HCT116 (cell line): ENCODE measurements around the gene DLG2. TPM values are rescaled to one million over a fixed set of nuclear protein-coding genes. Genes with fewer than 3 reads are reported as not detected.

Experiments
- ATAC-seq: fragments of 200-7000 bp; cut with Tn5 transposase; 2 replicates; pipeline ENCODE4 v1.9.1; 2020; ENCODE audit warnings: mild to moderate bottlenecking, moderate library complexity
- BruUV-seq: library from RNA; stranded (reverse); fragments of 400-500 nt; replicated peaks from 2 replicates; lab custom pipeline; 2021; lab: Mats Ljungman, UMichigan
- CTCF ChIA-PET: fragments of 300-600 bp; sonication (Branson Sonifier 250); formaldehyde crosslinking; loops from one replicate; lab custom pipeline; 2021; ENCODE audit warnings: antibody characterized with exemption; lab: Charles Lee
- POLR2A ChIA-PET: fragments of 300-600, 350-600 bp; sonication (Branson Sonifier 250); formaldehyde crosslinking; loops from one replicate; lab custom pipeline; 2021; ENCODE audit warnings: antibody characterized with exemption; lab: Charles Lee
- RAD21 ChIA-PET, 2 experiments: fragments of 300-600 bp; sonication (Branson Sonifier 250); formaldehyde crosslinking; loops; one replicate each; lab custom pipeline; 2023; ENCODE audit warnings: low total read pairs in 2 of 2; ENCODE audit not compliant: uncharacterized antibody in 2 of 2, unreplicated experiment in 2 of 2, low non-redundant PET in 1 of 2; lab: Charles Lee
- DNase-seq: peaks from one replicate; pipeline ENCODE4 v3.0.0-alpha.2; 2010; ENCODE audit warnings: low read depth, low spot score
- H2AFZ ChIP-seq: fragments of 200-600 bp; shearing (Covaris generic), sonication (generic); 2 replicates; pipeline ENCODE4 v1.6.1; 2017; ENCODE audit warnings: low read depth, mixed run types, mixed read lengths, antibody characterized with exemption, low read length; ENCODE audit not compliant: poor library complexity, severe bottlenecking
- H3K27ac ChIP-seq: 2 replicates; pipeline ENCODE4 v1.5.1; 2012; ENCODE audit warnings: low read depth, low read length
- H3K27me3 ChIP-seq: fragments of 200-600 bp; sonication (generic); 2 replicates; pipeline ENCODE4 v1.6.1; 2016; ENCODE audit warnings: mixed run types, low read length, mixed read lengths; ENCODE audit not compliant: insufficient read depth
- H3K36me3 ChIP-seq, 2 experiments: fragments of 200-500 bp in 1 of 2; fragments of 200-600 bp in 1 of 2; sonication (Bioruptor generic) in 1 of 2; sonication (generic) in 1 of 2; 2 replicates each; pipeline versions ENCODE4 v1.5.1 to v1.6.1; 2014 to 2016; ENCODE audit warnings: low read length in 2 of 2, inconsistent platforms in 1 of 2, mixed read lengths in 1 of 2, mixed run types in 1 of 2; ENCODE audit not compliant: insufficient read depth in 2 of 2, control insufficient read depth in 1 of 2
- H3K4me1 ChIP-seq, 2 experiments: fragments of 200-600 bp in 1 of 2; sonication (generic) in 1 of 2; 2 replicates each; pipeline versions ENCODE4 v1.5.1 to v1.6.1; 2012 to 2017; ENCODE audit warnings: low read length in 2 of 2, inconsistent platforms in 1 of 2, mild to moderate bottlenecking in 1 of 2, mixed read lengths in 1 of 2, mixed run types in 1 of 2, moderate library complexity in 1 of 2; ENCODE audit not compliant: insufficient read depth in 2 of 2, control insufficient read depth in 1 of 2
- H3K4me2 ChIP-seq: fragments of 200-600 bp; sonication (generic); 2 replicates; pipeline ENCODE4 v1.6.1; 2017; ENCODE audit warnings: mixed run types, low read length, mixed read lengths
- H3K4me3 ChIP-seq, 2 experiments: fragments of 200-600 bp in 1 of 2; sonication (generic) in 1 of 2; replicated peaks in 1 of 2; 2 replicates each; pipeline ENCODE4 v1.5.1; 2011 to 2016; ENCODE audit warnings: low read length in 2 of 2, control low read depth in 1 of 2, low read depth in 1 of 2, mild to moderate bottlenecking in 1 of 2, mixed read lengths in 1 of 2, mixed run types in 1 of 2
- H3K79me2 ChIP-seq: fragments of 200-600 bp; sonication (generic); 2 replicates; pipeline ENCODE4 v1.6.1; 2017; ENCODE audit warnings: mild to moderate bottlenecking, mixed run types, low read length, moderate library complexity, mixed read lengths; ENCODE audit not compliant: insufficient read depth
- H3K9ac ChIP-seq: fragments of 200-600 bp; sonication (generic); 2 replicates; pipeline ENCODE4 v1.6.1; 2016; ENCODE audit warnings: low read length, mixed read lengths
- H3K9me2 ChIP-seq: fragments of 200-600 bp; sonication (generic), shearing (Covaris generic); 2 replicates; pipeline ENCODE4 v1.6.1; 2017; ENCODE audit warnings: mixed run types, mild to moderate bottlenecking, moderate library complexity; ENCODE audit not compliant: insufficient read depth
- H3K9me3 ChIP-seq, 2 experiments: fragments of 200-500 bp in 1 of 2; fragments of 200-600 bp in 1 of 2; sonication (Bioruptor generic) in 1 of 2; sonication (generic) in 1 of 2; 2 replicates each; pipeline ENCODE4 v1.6.1; 2014 to 2017; ENCODE audit warnings: low read length in 2 of 2, mixed read lengths in 2 of 2, inconsistent platforms in 1 of 2, low read depth in 1 of 2, mild to moderate bottlenecking in 1 of 2, mixed run types in 1 of 2, moderate library complexity in 1 of 2; ENCODE audit not compliant: control insufficient read depth in 1 of 2, insufficient read depth in 1 of 2
- H4K20me1 ChIP-seq: fragments of 200-600 bp; sonication (generic), shearing (Covaris generic); 2 replicates; pipeline ENCODE4 v1.6.1; 2017; ENCODE audit warnings: mixed run types, mild to moderate bottlenecking, moderate library complexity; ENCODE audit not compliant: insufficient read depth
- EZH2 ChIP-seq: fragments of 200-600 bp; sonication (generic); IDR thresholded peaks from 2 replicates; pipeline ENCODE4 v1.6.1; 2017; ENCODE audit warnings: antibody characterized with exemption, mixed run types
- EZH2phosphoT487 ChIP-seq: fragments of 200-600 bp; IDR thresholded peaks from 2 replicates; pipeline ENCODE4 v1.6.1; 2018; ENCODE audit warnings: antibody characterized with exemption, borderline replicate concordance
- POLR2A ChIP-seq: IDR thresholded peaks from 2 replicates; pipeline ENCODE4 v1.7.0; 2011; ENCODE audit warnings: borderline replicate concordance; ENCODE audit not compliant: insufficient read depth, insufficient read length; ENCODE audit errors: extremely low read depth
- POLR2AphosphoS5 ChIP-seq: IDR thresholded peaks from 2 replicates; pipeline ENCODE4 v1.6.1; 2011; ENCODE audit warnings: mild to moderate bottlenecking, low read depth, low read length, moderate library complexity
- RAD21 ChIP-seq: IDR thresholded peaks from 2 replicates; pipeline ENCODE4 v1.6.1; 2012; ENCODE audit warnings: low read depth, mild to moderate bottlenecking
- SIN3A ChIP-seq: IDR thresholded peaks from 2 replicates; pipeline ENCODE4 v1.6.1; 2012; ENCODE audit warnings: low read depth
- SP1 ChIP-seq: IDR thresholded peaks from 2 replicates; pipeline ENCODE4 v1.6.1; 2012; ENCODE audit warnings: low read depth
- TCF7L2 ChIP-seq: IDR thresholded peaks from 2 replicates; pipeline ENCODE4 v1.7.0; 2011; ENCODE audit warnings: borderline replicate concordance, inconsistent platforms; ENCODE audit not compliant: insufficient read depth, insufficient read length; ENCODE audit errors: extremely low read depth
- YY1 ChIP-seq: IDR thresholded peaks from 2 replicates; pipeline ENCODE4 v1.6.1; 2011; ENCODE audit warnings: low read length, low read depth, moderate library complexity, mild to moderate bottlenecking; ENCODE audit not compliant: insufficient replicate concordance; ENCODE audit errors: extremely low read depth
- ZFX ChIP-seq: fragments of 450-650 bp; IDR thresholded peaks from 2 replicates; pipeline ENCODE4 v1.6.1; 2017
- ZNF274 ChIP-seq: fragments of 200-500 bp; sonication (Bioruptor generic); IDR thresholded peaks from 2 replicates; pipeline ENCODE4 v1.6.1; 2014; ENCODE audit warnings: mild to moderate bottlenecking, low read depth, low read length, inconsistent platforms
- intact Hi-C: fragments of 100-400 bp; cut with micrococcal nuclease; formaldehyde crosslinking; loops from 2 replicates; pipeline ENCODE4 v1.10.0; 2022
- total RNA-seq: library from RNA; stranded (reverse); gene quantifications from one replicate; pipeline ENCODE4 v1.2.1, GENCODE V29; 2021; ENCODE audit not compliant: unreplicated experiment
- TF ChIP-seq, protein P1 (sequence below): IDR thresholded peaks from 2 replicates; pipeline ENCODE4 v1.6.1; 2011; ENCODE audit warnings: mild to moderate bottlenecking, low read length, moderate library complexity; ENCODE audit not compliant: insufficient replicate concordance; ENCODE audit errors: extremely low read depth

DLG2 gene
- total RNA-seq, 1 experiment from 2014 or later, result 2.4 TPM

DNA sequence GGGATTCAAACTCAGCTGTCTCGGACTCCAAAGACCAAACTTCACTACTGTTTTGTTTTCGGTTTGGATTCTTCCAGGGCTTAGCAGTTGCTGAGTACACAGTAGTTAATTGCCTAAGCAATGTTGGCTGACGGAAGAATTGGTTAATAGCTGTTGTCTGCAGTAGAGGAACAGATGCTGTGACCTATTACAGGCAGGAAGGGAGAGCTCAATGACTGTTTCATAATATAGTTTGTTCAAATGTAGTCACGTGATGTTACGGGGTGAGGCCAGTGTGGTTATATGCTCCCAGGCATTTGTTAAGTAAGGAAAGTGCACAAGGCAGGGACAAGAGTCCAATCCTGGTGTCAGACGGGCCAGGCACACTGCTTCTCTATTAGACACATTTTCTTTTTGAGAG, 2118.3 kb downstream of the DLG2 start:
- no peak overlapping the region for H2AFZ ChIP-seq
- no peaks in the 10 kb centered on the region for H3K79me2 ChIP-seq
- RAD21 ChIA-PET, result no interaction called here
- 0 out of 2 replicates have a peak, but pooled peaks cover 5% of the 10 kb centered on the region for H3K27me3 ChIP-seq
- no peaks in the 10 kb centered on the region for H3K36me3 ChIP-seq
- no peak overlapping the region for H3K4me2 ChIP-seq
- no TSS peak for BruUV-seq
- no peaks in the 10 kb centered on the region for H3K9me2 ChIP-seq
- H3K4me1 ChIP-seq, result no peaks in the 10 kb centered on the region
- TF ChIP-seq ZFX (no peak), YY1 (no peak), EZH2 (no peak), EZH2phosphoT487 (no peak), RAD21 (no peak), TCF7L2 (no peak), SIN3A (no peak), ZNF274 (no peak), POLR2AphosphoS5 (no peak)
- TF ChIP-seq, all 23 proteins: peak for 0
- POLR2A ChIA-PET, result no interaction called here
- CTCF ChIA-PET, result no interaction called here
- intact Hi-C loops, result no loop called here
- Histone ChIP-seq H3K27ac (no peak overlapping the region), H3K9ac (no peak overlapping the region), H3K4me3 (no peak overlapping the region), H4K20me1 (no peaks in the 10 kb centered on the region), H3K9me3 (no peaks in the 10 kb centered on the region)
- ATAC-seq (no peak), DNase-seq (no peak)

DNA sequence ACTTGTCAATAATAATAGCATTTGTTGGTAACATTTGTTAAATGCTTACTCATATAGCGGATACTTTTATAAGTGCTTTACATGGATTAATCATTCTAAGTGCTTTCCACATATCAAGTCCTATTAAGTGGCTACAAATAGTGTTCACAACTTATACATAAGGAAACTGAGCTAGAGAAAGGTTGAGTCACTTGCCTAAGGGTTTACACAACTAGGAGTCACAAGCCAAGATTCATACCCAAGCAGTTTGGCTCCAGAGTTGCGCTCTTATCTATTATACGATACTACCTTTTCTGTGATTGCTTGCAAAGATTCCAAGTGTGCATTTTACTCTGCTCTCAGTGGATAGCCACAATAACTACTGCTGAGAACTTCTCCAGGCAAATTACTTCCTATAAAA, 2125.1 kb downstream of the DLG2 start:
- ATAC-seq, result no peak
- RAD21 ChIA-PET, result no interaction called here
- intact Hi-C loops, result no loop called here
- H2AFZ ChIP-seq, result no peak overlapping the region
- no peaks in the 10 kb centered on the region; the same call in 1 of the 2 replicates for H3K27me3 ChIP-seq
- H3K9ac ChIP-seq, result no peak overlapping the region
- no peak overlapping the region for H3K4me2 ChIP-seq
- no peak overlapping the region for H3K27ac ChIP-seq
- H3K79me2 ChIP-seq, result no peaks in the 10 kb centered on the region
- no peaks in the 10 kb centered on the region for H4K20me1 ChIP-seq
- no peak for DNase-seq
- TF ChIP-seq, protein P1, sequence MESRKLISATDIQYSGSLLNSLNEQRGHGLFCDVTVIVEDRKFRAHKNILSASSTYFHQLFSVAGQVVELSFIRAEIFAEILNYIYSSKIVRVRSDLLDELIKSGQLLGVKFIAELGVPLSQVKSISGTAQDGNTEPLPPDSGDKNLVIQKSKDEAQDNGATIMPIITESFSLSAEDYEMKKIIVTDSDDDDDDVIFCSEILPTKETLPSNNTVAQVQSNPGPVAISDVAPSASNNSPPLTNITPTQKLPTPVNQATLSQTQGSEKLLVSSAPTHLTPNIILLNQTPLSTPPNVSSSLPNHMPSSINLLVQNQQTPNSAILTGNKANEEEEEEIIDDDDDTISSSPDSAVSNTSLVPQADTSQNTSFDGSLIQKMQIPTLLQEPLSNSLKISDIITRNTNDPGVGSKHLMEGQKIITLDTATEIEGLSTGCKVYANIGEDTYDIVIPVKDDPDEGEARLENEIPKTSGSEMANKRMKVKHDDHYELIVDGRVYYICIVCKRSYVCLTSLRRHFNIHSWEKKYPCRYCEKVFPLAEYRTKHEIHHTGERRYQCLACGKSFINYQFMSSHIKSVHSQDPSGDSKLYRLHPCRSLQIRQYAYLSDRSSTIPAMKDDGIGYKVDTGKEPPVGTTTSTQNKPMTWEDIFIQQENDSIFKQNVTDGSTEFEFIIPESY, result no peak
- TF ChIP-seq ZNF274 (no peak), POLR2A (no peak), SP1 (no peak), YY1 (no peak), POLR2AphosphoS5 (no peak)
- CTCF ChIA-PET, result no interaction called here
- H3K9me3 ChIP-seq, result no peaks in the 10 kb centered on the region
- no peak overlapping the region for H3K4me3 ChIP-seq
- H3K36me3 ChIP-seq, result no peaks in the 10 kb centered on the region
- H3K9me2 ChIP-seq, result no peaks in the 10 kb centered on the region
- H3K4me1 ChIP-seq, result no peaks in the 10 kb centered on the region
- POLR2A ChIA-PET, result no interaction called here
- no TSS peak for BruUV-seq
